HEK293T (cell line): ENCODE results near the gene RHBDL1.

ENCODE experiments used
- CTCF ChIA-PET: fragments of 350-600 bp; formaldehyde crosslinking; extraction: SDS; loops from one replicate; lab custom pipeline; 2021; ENCODE audit warnings: antibody characterized with exemption, inconsistent platforms; lab: Yijun Ruan, JAX
- POLR2A ChIA-PET: fragments of 350-600 bp; formaldehyde crosslinking; extraction: SDS; loops from one replicate; lab custom pipeline; 2020; ENCODE audit warnings: antibody characterized with exemption, inconsistent platforms; lab: Yijun Ruan, JAX
- DNase-seq: peaks from one replicate; pipeline ENCODE4 v3.0.0; 2012; ENCODE audit warnings: mixed read lengths; ENCODE audit errors: extremely low spot score
- ARNT ChIP-seq: fragments of 450-650 bp; IDR thresholded peaks from 2 replicates; pipeline ENCODE4 v1.6.1; 2017; ENCODE audit warnings: mild to moderate bottlenecking
- BHLHE40 ChIP-seq: fragments of 450-650 bp; IDR thresholded peaks from 2 replicates; pipeline ENCODE4 v1.6.1; 2016; ENCODE audit warnings: mild to moderate bottlenecking, moderate library complexity, borderline replicate concordance
- CTBP1 ChIP-seq: fragments of 450-650 bp; IDR thresholded peaks from 2 replicates; pipeline ENCODE4 v1.6.1; 2016; ENCODE audit warnings: borderline replicate concordance
- ELF4 ChIP-seq: fragments of 450-650 bp; IDR thresholded peaks from 2 replicates; pipeline ENCODE4 v1.6.1; 2017; ENCODE audit warnings: antibody characterized with exemption
- FOXA1 ChIP-seq: fragments of 450-650 bp; IDR thresholded peaks from 2 replicates; pipeline ENCODE4 v1.6.1; 2016; ENCODE audit warnings: mild to moderate bottlenecking
- FOXK2 ChIP-seq: fragments of 450-650 bp; IDR thresholded peaks from 2 replicates; pipeline ENCODE4 v1.6.1; 2016; ENCODE audit warnings: mild to moderate bottlenecking
- FOXM1 ChIP-seq: fragments of 450-650 bp; IDR thresholded peaks from 2 replicates; pipeline ENCODE4 v1.6.1; 2017; ENCODE audit warnings: mild to moderate bottlenecking, borderline replicate concordance
- HDGF ChIP-seq: fragments of 450-650 bp; IDR thresholded peaks from 2 replicates; pipeline ENCODE4 v1.6.1; 2017; ENCODE audit warnings: antibody characterized with exemption, borderline replicate concordance
- L3MBTL2 ChIP-seq: fragments of 450-650 bp; conservative IDR thresholded peaks from 2 replicates; pipeline ENCODE4 v1.6.1; 2016; ENCODE audit warnings: mild to moderate bottlenecking
- LEF1 ChIP-seq: fragments of 450-650 bp; IDR thresholded peaks from 2 replicates; pipeline ENCODE4 v1.6.1; 2017; ENCODE audit warnings: mild to moderate bottlenecking, borderline replicate concordance
- NFRKB ChIP-seq: fragments of 450-650 bp; IDR thresholded peaks from 2 replicates; pipeline ENCODE4 v1.6.1; 2016; ENCODE audit warnings: mild to moderate bottlenecking, moderate library complexity
- SP1 ChIP-seq: fragments of 450-650 bp; IDR thresholded peaks from 2 replicates; pipeline ENCODE4 v1.6.1; 2017
- SUZ12 ChIP-seq: fragments of 450-650 bp; IDR thresholded peaks from 2 replicates; pipeline ENCODE4 v1.6.1; 2016; ENCODE audit warnings: mild to moderate bottlenecking
- TARDBP ChIP-seq: fragments of 450-650 bp; IDR thresholded peaks from 2 replicates; pipeline ENCODE4 v1.6.1; 2016
- ZNF384 ChIP-seq: fragments of 450-650 bp; IDR thresholded peaks from 2 replicates; pipeline ENCODE4 v1.6.1; 2016
- TF ChIP-seq, protein P1 (sequence below): fragments of 450-650 bp; IDR thresholded peaks from 2 replicates; pipeline ENCODE4 v1.6.1; 2016

The RHBDL1 gene

DNA sequence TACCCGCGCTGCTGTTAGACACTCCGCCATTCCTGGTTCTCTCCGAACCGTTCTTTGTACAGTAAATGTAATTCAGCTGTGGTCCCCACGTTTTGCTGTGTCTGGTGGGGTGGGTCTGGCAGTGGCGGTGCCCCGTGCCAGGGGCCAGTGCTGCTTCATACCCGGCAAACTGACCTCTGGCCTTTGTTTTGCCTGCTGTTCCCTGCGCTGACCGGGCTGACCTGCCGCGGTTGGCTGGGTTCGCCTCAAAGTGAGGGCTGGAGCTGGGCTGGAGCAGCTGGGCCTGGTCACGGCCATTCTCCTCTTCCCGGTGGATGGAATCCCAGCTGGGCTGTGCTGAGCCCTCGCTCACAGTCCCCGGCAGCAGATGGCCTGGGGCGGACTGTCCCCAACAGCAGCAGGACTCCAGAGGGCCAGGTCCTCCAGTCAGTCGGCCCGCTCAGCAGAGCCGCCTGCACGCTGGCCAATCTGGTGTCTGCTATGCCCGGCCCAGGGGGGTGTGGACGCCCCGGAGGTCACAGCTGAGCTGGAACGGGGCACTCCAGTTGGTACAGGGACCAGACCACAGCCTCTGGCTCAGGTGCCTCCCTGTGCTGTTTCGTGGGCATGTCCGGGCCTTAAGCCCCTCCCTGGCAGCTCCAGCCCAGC is 46.2 kb upstream of the RHBDL1 start:
- ChIA-PET CTCF (no interaction called here), POLR2A (no interaction called here)
- no peak for DNase-seq
- TF ChIP-seq CTBP1 (no peak), L3MBTL2 (no peak), ARNT (no peak), HDGF (no peak), SP1 (no peak), ELF4 (no peak), FOXK2 (no peak), LEF1 (no peak), ZNF384 (no peak)
- TF ChIP-seq, protein P1, sequence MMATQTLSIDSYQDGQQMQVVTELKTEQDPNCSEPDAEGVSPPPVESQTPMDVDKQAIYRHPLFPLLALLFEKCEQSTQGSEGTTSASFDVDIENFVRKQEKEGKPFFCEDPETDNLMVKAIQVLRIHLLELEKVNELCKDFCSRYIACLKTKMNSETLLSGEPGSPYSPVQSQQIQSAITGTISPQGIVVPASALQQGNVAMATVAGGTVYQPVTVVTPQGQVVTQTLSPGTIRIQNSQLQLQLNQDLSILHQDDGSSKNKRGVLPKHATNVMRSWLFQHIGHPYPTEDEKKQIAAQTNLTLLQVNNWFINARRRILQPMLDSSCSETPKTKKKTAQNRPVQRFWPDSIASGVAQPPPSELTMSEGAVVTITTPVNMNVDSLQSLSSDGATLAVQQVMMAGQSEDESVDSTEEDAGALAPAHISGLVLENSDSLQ, result no peak

DNA sequence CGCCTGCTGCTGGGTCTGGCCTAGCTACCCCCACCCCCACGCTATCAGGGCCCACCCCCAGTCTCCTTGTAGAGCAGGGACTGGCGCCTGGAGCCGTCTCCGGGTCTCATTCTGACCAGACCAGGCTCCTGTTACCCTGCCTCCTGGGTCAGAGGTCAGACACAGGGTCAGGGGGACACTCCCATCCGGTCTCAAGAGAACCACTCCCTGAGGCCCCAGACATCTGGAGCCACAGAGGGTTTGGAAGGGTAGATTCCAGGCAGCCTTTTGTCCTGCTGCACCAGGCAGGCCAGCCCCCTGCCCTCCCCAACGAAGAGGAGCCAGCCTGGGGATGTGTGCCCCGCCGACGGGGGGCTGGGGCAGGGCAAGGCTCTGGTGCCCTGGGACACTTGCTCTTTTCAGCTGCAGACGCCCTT is 45.6 kb upstream of the RHBDL1 start:
- POLR2A ChIA-PET, result no interaction called here
- CTCF ChIA-PET, result no interaction called here
- TF ChIP-seq ZNF384, result no peak
- TF ChIP-seq FOXK2, result no peak
- no peak for TF ChIP-seq NFRKB
- TF ChIP-seq FOXM1, result no peak
- TF ChIP-seq TARDBP, result no peak
- TF ChIP-seq, protein P1, result no peak
- TF ChIP-seq FOXA1, result no peak
- TF ChIP-seq LEF1, result no peak
- no peak for TF ChIP-seq BHLHE40
- no peak for TF ChIP-seq L3MBTL2
- TF ChIP-seq CTBP1, result no peak
- TF ChIP-seq SUZ12, result no peak
- no peak for TF ChIP-seq SP1
- no peak for TF ChIP-seq ARNT
- TF ChIP-seq ELF4, result no peak
- TF ChIP-seq HDGF, result no peak
- DNase-seq, result no peak

DNA sequence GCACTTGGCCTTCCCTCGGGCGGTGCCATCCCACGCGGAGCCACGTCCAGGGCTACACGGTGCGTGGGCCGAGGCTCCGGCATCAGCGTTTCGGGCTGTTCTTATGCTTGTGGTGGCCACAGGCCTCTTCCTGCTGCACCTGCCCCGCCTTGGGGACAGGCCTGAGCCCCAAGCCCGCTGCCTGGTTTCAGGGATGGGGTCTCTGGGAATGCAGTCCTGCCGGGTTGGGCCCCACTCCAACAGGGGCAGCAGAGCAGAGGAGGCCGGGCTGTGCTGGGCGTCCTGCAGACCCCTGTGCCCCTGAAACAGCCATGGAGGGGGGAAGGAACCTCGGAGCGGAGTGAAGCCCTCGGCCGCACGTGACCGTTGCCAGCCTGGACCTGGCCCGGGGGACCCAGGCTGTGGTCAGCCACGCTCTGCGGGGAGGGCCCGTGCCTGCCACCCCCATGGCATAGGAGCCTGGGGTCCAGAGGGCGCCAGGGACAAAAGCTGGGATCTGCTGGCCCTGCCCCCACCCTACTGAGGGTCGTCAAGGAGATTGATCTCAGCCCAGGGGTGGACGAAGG is 45.1 kb upstream of the RHBDL1 start:
- DNase-seq, result no peak
- TF ChIP-seq NFRKB (no peak), CTBP1 (no peak), FOXA1 (no peak), BHLHE40 (no peak), FOXM1 (no peak), SUZ12 (no peak), ARNT (no peak), ELF4 (no peak), LEF1 (no peak), SP1 (no peak), TARDBP (no peak), FOXK2 (no peak), L3MBTL2 (no peak), ZNF384 (no peak), HDGF (no peak)
- TF ChIP-seq, protein P1, result no peak
- CTCF ChIA-PET, result no interaction called here
- POLR2A ChIA-PET, result no interaction called here

DNA sequence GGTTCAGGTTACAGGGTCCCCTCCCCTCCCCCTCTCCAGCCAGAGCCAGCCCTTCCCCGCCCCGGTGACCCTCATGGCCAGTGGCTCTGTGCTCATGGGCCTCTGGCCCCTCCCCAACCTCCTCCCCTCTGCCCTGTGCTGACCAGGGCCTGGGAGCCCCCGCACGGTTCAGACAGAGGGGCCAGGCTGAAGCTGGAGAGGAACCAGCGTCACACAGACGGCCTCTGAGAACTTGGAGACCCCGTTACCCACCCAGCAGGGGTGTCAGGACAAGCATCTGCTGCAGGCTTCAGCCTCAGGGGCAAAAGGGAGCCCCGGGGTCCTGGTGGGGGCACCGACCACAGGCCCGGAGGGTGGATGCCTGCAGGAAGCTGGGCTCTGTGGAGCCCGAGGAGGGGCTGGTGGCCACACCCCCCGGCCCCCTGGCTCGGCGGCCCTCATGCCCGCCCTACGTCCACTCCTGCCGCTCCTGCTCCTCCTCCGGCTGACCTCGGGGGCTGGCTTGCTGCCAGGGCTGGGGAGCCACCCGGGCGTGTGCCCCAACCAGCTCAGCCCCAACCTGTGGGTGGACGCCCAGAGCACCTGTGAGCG is 44.6 kb upstream of the RHBDL1 start, which contains the start of gene WFIKKN1:
WFIKKN1 (plus strand) TSS at position 171 of the 591 bp plus-strand sequence; CDS start at position 440, 269 bp downstream.
- POLR2A ChIA-PET, result no interaction called here

DNA sequence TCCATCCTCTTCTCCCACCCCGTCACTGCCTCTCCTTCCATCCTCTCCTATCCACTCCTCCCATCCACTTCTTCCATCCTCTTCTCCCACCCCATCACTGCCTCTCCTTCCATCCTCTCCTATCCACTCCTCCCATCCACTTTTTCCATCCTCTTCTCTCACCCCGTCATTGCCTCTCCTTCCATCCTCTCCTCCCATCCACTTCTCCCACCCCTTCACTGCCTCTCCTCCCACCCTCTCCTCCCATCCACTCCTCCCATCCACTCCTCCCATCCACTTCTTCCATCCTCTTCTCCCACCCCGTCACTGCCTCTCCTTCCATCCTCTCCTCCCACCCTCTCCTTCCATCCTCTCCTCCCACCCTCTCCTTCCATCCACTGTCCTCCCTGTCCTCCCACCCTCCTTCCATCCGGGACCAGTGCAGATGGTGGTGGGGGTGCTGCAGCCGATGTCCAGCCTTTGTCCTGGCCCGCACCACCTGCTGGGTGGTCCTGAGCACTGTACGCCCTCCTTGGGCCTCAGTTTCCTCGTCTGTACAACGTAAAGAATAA is 43.6 kb upstream of the RHBDL1 start:
- DNase-seq, result no peak
- no peak for TF ChIP-seq BHLHE40
- TF ChIP-seq SP1, result no peak
- TF ChIP-seq CTBP1, result no peak
- TF ChIP-seq SUZ12, result no peak
- TF ChIP-seq HDGF, result no peak
- TF ChIP-seq ARNT, result no peak
- TF ChIP-seq, protein P1, result no peak
- no peak for TF ChIP-seq LEF1
- no peak for TF ChIP-seq ZNF384
- TF ChIP-seq L3MBTL2, result no peak
- TF ChIP-seq NFRKB, result no peak
- no peak for TF ChIP-seq FOXK2
- no peak for TF ChIP-seq FOXM1
- ChIA-PET POLR2A (no interaction called here), CTCF (no interaction called here)

More for the DNA sequence above, 44.6 kb upstream of the RHBDL1 start, which contains the start of gene WFIKKN1:
- TF ChIP-seq HDGF (no peak), L3MBTL2 (no peak), SP1 (no peak), ARNT (no peak), LEF1 (no peak), TARDBP (no peak), NFRKB (no peak), FOXA1 (no peak), FOXK2 (no peak), ELF4 (no peak)
- CTCF ChIA-PET, result no interaction called here
- DNase-seq, result no peak
